WERI-Rb-1 (cell line): Measurements from ENCODE around the gene HOGA1.

Experiments used
- DNase-seq: peaks from one replicate; pipeline ENCODE4 v3.0.0-alpha.2; 2020
- H3K27ac ChIP-seq: fragments of 250-450 bp; sonication (Bioruptor Pico); 2 replicates; pipeline ENCODE4 v1.5.1; 2020; ENCODE audit warnings: mild to moderate bottlenecking, moderate library complexity
- H3K27me3 ChIP-seq: fragments of 250-450 bp; sonication (Bioruptor Pico); 2 replicates; pipeline ENCODE4 v1.5.1; 2021; ENCODE audit warnings: mild to moderate bottlenecking, low read depth, moderate library complexity; ENCODE audit not compliant: insufficient read depth, severe bottlenecking
- H3K36me3 ChIP-seq: fragments of 250-450 bp; sonication (Bioruptor Pico); 2 replicates; pipeline ENCODE4 v1.5.1; 2020; ENCODE audit warnings: mild to moderate bottlenecking, moderate library complexity
- H3K4me3 ChIP-seq: 2 replicates; pipeline ENCODE4 v1.5.1; 2011; ENCODE audit warnings: low read depth, mild to moderate bottlenecking, control low read depth, low read length
- H3K9me3 ChIP-seq: fragments of 250-450 bp; sonication (Bioruptor Pico); 2 replicates; pipeline ENCODE4 v1.5.1; 2021; ENCODE audit warnings: mild to moderate bottlenecking, moderate library complexity; ENCODE audit not compliant: severe bottlenecking
- CTCF ChIP-seq: IDR thresholded peaks from 2 replicates; pipeline ENCODE4 v1.5.1; 2011; ENCODE audit warnings: low read depth, mild to moderate bottlenecking, control low read depth, inconsistent platforms, low read length

Gene HOGA1

GRCh38 chr10:97546456-97547270, 37.5 kb upstream of the HOGA1 start:
- H3K27me3 ChIP-seq, result no peaks in the 10 kb centered on the region
- TF ChIP-seq CTCF, result no peak
- no peaks in the 10 kb centered on the region for H3K36me3 ChIP-seq
- H3K9me3 ChIP-seq, result no peaks in the 10 kb centered on the region
- DNase-seq, result peak; percentile 53
- peak overlapping the region; percentile 47 for H3K27ac ChIP-seq
- no peak overlapping the region for H3K4me3 ChIP-seq

GRCh38 chr10:97547271-97547600, 37.0 kb upstream of the HOGA1 start:
- no peaks in the 10 kb centered on the region for H3K27me3 ChIP-seq
- no peak for DNase-seq
- H3K36me3 ChIP-seq, result no peaks in the 10 kb centered on the region
- TF ChIP-seq CTCF, result no peak
- H3K4me3 ChIP-seq, result no peak overlapping the region
- no peaks in the 10 kb centered on the region for H3K9me3 ChIP-seq
- peak overlapping the region; percentile 45 for H3K27ac ChIP-seq

GRCh38 chr10:97547962-97548361, 36.2 kb upstream of the HOGA1 start:
- no peaks in the 10 kb centered on the region for H3K27me3 ChIP-seq
- H3K36me3 ChIP-seq, result no peaks in the 10 kb centered on the region
- TF ChIP-seq CTCF, result no peak
- no peak overlapping the region for H3K4me3 ChIP-seq
- DNase-seq, result no peak
- no peaks in the 10 kb centered on the region for H3K9me3 ChIP-seq
- no peak overlapping the region; the same call in 1 of the 2 replicates for H3K27ac ChIP-seq

GRCh38 chr10:97548828-97549455, 35.2 kb upstream of the HOGA1 start:
- no peak for TF ChIP-seq CTCF
- Histone ChIP-seq H3K4me3 (no peak overlapping the region), H3K36me3 (no peaks in the 10 kb centered on the region), H3K9me3 (no peaks in the 10 kb centered on the region), H3K27ac (peak overlapping the region; percentile 98), H3K27me3 (no peaks in the 10 kb centered on the region)
- no peak for DNase-seq

- DNase-seq, result peak; percentile 85
- H3K27ac ChIP-seq, result peak overlapping the region; percentile 98
- no peaks in the 10 kb centered on the region for H3K36me3 ChIP-seq
- no peaks in the 10 kb centered on the region for H3K27me3 ChIP-seq
- H3K9me3 ChIP-seq, result no peaks in the 10 kb centered on the region
- peak overlapping the region; percentile 12; the same call in 1 of the 2 replicates for H3K4me3 ChIP-seq
- TF ChIP-seq CTCF, result no peak
Measured at GRCh38 chr10:97549587-97550322, 34.4 kb upstream of the HOGA1 start.
